ENCODE data around the gene KRTAP10-3. TPM values are rescaled to one million over a fixed set of nuclear protein-coding genes. Genes with fewer than 3 reads are reported as not detected.
A peak's percentile ranks its signal among the peaks of the same experiment; 100 is the strongest.

Gene KRTAP10-3
- total and polyA plus RNA-seq, 9 of the 15 experiments (the other 6 are each of a cell fraction or from before 2014, with no cell fraction given), result not detected

DNA sequence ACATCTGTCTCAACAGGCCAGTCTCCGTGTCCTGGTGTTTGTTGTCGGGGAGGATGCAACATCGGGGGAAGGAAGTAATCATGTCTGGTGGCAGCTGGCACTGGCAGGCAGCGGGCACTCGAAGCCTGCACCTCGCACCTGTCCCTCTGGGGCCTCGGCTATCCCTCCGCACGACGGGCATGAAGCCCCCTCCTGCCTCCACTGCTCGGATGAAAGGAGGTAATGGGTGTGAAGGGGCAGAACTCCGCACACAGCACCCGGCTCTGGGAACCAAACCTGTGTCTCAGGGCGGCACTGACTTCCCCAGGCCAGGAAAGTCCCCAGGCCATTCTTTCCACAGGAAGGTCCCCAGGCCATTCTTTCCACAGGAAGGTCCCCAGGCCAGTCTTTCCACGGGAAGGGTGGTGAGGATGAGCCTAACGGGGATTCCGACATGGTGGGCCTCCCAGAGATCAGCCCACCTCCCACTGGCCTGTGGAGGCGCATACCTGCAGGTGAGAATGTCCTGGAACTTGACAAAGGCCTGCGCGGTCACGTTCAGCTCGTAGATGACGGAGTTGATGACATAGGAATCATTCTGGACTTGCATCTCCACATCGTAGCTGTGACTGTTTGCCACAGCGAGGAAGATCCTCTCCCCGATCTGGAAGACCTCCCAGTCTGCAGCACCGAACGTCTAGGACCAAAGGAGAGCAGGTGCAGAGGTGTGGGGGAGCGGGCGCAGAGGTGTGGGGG lies 49.7 kb downstream of the KRTAP10-3 start:
- peaks cover 39 to 55% of the 10 kb centered on the region in 2 experiments for H3K27me3 ChIP-seq (ENCODE audit: control insufficient read depth in 2 of 2, insufficient read depth in 2 of 2, low read length in 2 of 2)
- peaks cover 15% of the 10 kb centered on the region for H4K20me1 ChIP-seq (replicated peaks; ENCODE audit: control insufficient read depth, insufficient read depth, low read length)
- no peak overlapping the region for H2AFZ ChIP-seq (ENCODE audit: low read depth, low read length)
- no peaks in the 10 kb centered on the region for H3K36me3 ChIP-seq (ENCODE audit: control insufficient read depth, insufficient read depth, low read length)
- FAIRE-seq (no peak), ATAC-seq (no peak), DNase-seq (ENCODE audit: extremely low read depth in 1 of 4, low spot score in 3 of 4) (no peak)
- H3K9me1 ChIP-seq (ENCODE audit: control insufficient read depth, insufficient read depth, low read length), result no peaks in the 10 kb centered on the region
- H3K4me3 ChIP-seq, result no peak overlapping the region
- ChIA-PET POLR2A (interaction anchor here (1.0 kb wide), 1 partner anchor 9 kb away, joined by 3 read pairs; no protein-coding TSS in a partner anchor), CTCF (ENCODE audit: low intra/inter-chr PET ratio) (interaction anchor here (2.2 kb wide), 1 partner anchor 284 kb away, joined by 16 read pairs; no protein-coding TSS in a partner anchor)
- BruUV-seq (replicated peaks), result no TSS peak
- in situ Hi-C loops (cut with MboI), result loop anchor here (10.0 kb wide), 1 partner anchor 426 kb away; no protein-coding TSS in a partner anchor
- peaks cover 0 to 23% of the 10 kb centered on the region in 2 experiments; a peak in 2 of 5 replicates for H3K4me1 ChIP-seq (replicated peaks in 1 of 2; ENCODE audit: control insufficient read depth in 2 of 2, insufficient read depth in 2 of 2, low read length in 2 of 2)
- no peak overlapping the region for H3K9ac ChIP-seq (ENCODE audit: insufficient read depth in 1 of 2, low read depth in 2 of 2, low read length in 2 of 2)
- no peak overlapping the region for H3K27ac ChIP-seq (ENCODE audit: extremely low read depth, low read depth, low read length)
- H3K9me3 ChIP-seq (replicated peaks; ENCODE audit: control insufficient read depth, insufficient read depth, low read depth, low read length), result no peaks in the 10 kb centered on the region
- intact Hi-C loops (cut with micrococcal nuclease), result no loop called here
- no peaks in the 10 kb centered on the region for H3K79me2 ChIP-seq (ENCODE audit: control insufficient read depth, insufficient read depth, low read length)
- TF ChIP-seq BHLHE40 (IDR thresholded peaks at IDR 0.05; ENCODE audit: low read length) (0 out of 2 replicates have a peak, but pooled peaks have one; percentile 17), FOXJ3 (CRISPR knock-in tag; IDR thresholded peaks at IDR 0.05) (no peak)
- TF ChIP-seq, protein P1, sequence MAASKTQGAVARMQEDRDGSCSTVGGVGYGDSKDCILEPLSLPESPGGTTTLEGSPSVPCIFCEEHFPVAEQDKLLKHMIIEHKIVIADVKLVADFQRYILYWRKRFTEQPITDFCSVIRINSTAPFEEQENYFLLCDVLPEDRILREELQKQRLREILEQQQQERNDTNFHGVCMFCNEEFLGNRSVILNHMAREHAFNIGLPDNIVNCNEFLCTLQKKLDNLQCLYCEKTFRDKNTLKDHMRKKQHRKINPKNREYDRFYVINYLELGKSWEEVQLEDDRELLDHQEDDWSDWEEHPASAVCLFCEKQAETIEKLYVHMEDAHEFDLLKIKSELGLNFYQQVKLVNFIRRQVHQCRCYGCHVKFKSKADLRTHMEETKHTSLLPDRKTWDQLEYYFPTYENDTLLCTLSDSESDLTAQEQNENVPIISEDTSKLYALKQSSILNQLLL (CRISPR knock-in tag; IDR thresholded peaks at IDR 0.05; ENCODE audit: borderline replicate concordance), result no peak
- H3K4me2 ChIP-seq (ENCODE audit: insufficient read depth, low read length), result no peak overlapping the region
- 4% methylated on average over 28 of the region's 30 CpGs for WGBS (ENCODE audit: insufficient coverage, low coverage, missing lambda C conversion rate)
